HG03354 (cell line): ENCODE measurements around the gene CASTOR1.
"Not testable (repeated sequence)": the region's sequence is repeated elsewhere in the genome, so short reads cannot be mapped to it uniquely, and the experiment has no call there.

Experiments used
- ATAC-seq: cut with Tn5 transposase; IDR thresholded peaks from one replicate; pipeline ENCODE4 v1.9.1; 2021; ENCODE audit warnings: mild to moderate bottlenecking; ENCODE audit not compliant: unreplicated experiment, poor library complexity, severe bottlenecking

Gene CASTOR1

GRCh38 chr22:30289141-30289979 is at the start of gene CASTOR1:
TSS of gene CASTOR1 (minus strand) at chr22:30289505. CDS start at chr22:30289497, 8 bp downstream.
- peak; percentile 71 for ATAC-seq

DNA sequence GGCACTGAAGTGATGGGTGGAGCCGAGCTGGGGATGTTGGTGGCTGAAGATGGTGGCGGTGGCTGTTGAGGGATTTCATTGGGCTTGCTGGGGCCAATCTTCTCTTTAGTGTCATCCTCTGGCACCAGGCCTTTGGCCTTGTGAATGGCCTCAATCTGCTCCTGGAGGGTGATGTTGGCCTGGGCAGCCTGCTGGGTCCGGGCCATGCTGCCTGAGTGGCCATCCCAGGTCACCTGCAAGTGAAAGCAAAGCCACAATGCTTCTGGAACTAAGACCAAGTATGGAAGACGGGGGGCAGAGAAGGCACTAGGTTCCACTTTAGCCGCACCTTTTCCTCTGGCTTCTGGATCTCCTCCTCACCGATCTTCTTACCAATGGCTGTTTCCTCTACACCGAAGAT is 49.5 kb upstream of the CASTOR1 start:
- ATAC-seq: no peak

GRCh38 chr22:30338341-30338740 is 49.0 kb upstream of the CASTOR1 start:
- not testable (repeated sequence) for ATAC-seq

DNA sequence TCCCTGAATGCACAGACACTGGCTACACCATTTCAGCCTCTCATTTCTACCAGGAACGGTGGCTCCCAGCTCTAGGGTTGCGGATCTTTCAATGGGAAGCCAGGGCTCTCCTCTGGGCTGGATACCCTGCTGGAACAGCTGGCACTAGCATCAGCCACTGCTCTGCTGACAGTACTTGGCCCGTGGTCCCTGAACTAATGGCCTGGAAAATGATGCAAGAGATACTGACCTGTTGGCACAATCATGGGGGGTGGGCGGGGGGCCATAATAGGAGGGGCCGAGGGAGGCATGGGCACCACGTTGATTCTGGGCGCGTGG is 48.1 kb upstream of the CASTOR1 start:
- ATAC-seq: no peak

GRCh38 chr22:30336752-30337460 is 47.6 kb upstream of the CASTOR1 start:
- no peak for ATAC-seq

GRCh38 chr22:30335236-30335635 is 45.9 kb upstream of the CASTOR1 start:
- no peak for ATAC-seq

GRCh38 chr22:30334646-30335045 is 45.3 kb upstream of the CASTOR1 start:
- no peak for ATAC-seq

GRCh38 chr22:30333707-30334087 is 44.4 kb upstream of the CASTOR1 start:
- ATAC-seq: no peak

GRCh38 chr22:30332994-30333706 is 43.8 kb upstream of the CASTOR1 start:
- no peak for ATAC-seq

DNA sequence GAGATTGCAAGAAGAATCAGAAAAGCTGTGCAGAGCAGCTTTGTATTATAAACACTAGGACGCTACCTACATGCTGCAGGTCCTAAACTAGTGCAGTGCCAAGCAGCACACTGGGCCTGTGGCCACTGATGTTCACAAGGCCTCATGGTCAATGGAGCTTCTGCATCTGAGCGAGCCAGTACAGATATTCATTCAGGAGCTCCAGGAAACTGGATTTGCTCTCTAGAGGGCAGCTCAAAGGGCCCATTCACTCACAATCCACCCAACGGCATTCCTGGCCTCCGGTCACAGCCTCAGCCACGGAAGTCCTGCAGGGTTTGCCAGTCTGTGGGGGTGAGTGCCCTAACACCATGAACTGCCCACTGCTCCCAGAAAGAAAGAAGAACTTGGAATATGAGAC is 43.2 kb upstream of the CASTOR1 start:
- ATAC-seq: no peak

DNA sequence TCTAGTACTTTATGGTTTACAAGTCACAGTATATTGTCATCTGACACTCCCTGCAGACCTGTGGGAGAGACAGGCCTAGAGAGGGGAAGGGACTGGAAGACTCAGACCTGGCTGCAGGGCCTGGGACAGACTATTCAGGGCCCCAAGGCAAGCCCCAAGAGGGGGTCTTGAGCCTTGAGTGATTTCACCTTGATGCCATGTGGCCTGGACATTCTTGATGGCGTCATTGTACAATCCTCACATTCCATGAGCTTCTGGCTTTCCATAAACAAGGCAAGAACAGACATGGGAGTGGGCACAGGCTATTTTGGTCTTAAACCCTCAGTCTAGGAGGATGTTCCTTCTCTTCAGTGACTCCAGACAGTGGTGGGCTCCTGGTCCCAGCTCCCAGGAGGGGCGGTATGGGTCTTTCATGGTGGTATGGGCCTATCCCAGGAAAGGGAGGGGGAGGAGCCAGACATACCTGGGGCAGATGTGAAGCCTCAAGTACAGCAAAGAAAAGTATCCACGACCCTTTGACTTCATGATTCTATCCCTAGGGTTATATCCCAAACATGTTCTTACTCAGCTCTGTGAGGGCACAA is 39.3 kb upstream of the CASTOR1 start:
- ATAC-seq: no peak

- no peak for ATAC-seq
Observed at GRCh38 chr22:30327864-30328345, 38.6 kb upstream of the CASTOR1 start.

DNA sequence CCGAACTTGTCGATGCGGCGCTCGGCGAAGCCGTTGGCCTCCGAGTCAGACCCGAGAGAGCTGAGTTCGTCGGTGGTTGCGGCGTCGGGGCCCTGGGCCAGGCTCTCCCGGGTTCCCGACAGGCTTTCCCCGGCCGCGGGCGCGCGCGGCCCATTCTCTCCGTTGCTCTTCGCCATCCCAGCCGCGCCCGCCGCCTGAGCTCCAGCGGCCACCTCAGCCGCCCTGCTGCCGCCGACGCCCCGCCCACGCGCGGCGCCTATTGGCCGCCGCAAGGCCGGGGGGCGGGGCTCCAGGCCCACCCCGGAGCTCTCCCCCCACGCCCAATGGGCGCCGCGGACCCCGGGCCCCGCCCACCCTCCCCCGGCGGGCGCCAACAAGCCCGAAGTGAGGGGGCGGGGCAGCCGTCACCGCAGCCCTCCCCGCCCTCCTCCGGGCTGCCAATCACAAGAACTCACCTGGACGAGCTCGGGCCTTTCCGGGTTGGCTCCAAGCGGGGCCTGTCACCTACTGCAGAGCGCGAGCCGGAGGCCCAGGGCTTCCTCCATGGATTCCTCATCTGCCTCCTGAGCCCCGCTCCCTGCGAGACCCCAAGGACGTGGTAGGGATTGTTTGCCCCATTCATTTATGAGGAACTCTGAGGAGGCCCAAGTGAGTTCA is 37.5 kb upstream of the CASTOR1 start, which contains the start of gene TBC1D10A:
TSS of gene TBC1D10A (minus strand) at position 236 of the 657 bp plus-strand sequence. CDS start at position 176, 60 bp downstream.
- peak; percentile 87 for ATAC-seq

GRCh38 chr22:30326255-30326705 is 37.0 kb upstream of the CASTOR1 start:
- peak; percentile 26 for ATAC-seq

GRCh38 chr22:30325724-30326254 is 36.5 kb upstream of the CASTOR1 start:
- no peak for ATAC-seq

DNA sequence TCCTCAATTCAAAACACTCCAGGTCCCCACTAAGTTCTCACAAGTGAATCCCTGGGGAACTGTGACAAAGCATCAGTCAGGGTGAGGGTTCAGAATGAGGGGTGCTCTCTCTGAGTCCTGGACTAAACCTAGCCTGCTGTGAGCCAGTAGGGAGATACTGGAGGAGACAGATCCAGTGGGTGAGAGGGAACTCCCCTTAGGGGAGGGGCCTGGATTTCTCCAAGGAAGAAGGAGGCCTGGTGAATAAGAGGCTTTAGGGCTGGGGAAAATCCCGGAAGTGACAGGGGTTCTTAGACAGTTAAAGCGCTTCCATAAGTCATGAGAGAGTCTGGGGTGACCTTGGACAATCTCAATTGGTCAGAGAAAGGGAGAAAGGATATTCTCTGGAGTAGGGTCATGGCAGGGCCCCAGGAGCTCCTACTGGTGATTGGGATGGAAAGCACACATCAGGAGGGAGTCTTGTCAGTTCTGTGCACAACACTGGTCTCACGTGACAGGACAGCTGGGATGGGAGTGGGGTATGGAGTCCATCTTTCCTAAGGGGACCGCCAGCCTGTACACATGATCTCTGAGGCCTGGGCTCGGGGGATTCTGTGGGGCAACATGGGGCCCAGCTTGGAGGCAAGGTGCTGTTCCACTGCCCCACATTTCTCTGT is 35.9 kb upstream of the CASTOR1 start:
- no peak for ATAC-seq

DNA sequence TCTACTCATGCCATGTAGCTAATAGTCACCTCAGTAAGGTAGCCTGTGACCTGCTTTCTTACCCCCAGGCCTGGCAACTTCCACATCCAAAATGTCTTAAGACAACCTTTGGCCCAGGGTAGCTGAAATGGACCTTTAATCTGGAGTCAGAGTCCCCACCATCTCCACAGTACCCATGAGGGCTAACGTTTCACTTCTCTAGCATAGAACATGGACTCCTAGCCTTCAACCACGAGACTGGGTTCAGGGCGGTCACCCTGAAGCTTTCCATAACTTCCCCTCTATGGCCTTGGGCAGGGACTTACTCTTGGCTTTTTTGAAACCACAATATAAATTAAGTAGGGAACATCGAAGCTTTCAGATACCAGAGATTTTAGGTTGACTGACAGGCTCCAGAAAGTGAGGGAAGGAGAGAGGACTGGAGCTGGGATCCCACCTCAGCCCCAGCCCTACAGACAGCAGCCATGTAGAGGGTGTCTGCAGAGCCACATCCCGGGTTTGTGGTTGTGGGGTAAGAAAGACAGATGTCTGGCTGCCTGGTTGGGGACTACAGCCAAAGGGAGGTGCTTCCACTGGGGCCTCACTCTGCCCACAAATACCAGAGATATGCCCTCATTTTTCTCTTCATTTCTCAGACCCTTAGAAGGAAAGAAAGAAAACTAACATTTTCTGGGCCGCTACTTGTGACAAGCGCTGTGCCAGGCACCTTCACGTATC is 34.9 kb upstream of the CASTOR1 start:
- no peak for ATAC-seq

DNA sequence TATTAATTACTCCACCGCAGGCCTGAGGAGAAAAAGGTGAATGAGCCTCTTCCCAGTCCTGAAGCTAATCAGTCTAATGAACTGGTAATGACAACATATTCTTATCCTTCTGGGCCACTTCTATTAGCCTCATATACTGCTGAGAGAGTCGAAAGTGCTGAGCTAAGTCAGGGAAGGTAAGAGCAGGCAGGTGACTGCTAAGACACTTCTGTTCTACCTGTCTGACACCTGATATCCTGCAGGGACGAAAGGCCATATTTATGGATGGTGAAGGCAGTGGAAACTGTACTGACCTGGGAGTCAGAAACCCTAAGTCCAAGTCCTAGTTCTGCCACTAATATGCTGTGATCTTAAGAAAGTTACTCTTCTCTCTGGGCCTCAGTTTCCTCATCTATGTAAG is 33.9 kb upstream of the CASTOR1 start:
- no peak for ATAC-seq
